HepG2 (cell line): Measurements from ENCODE around the gene TNRC18. TPM values are rescaled to one million over a fixed set of nuclear protein-coding genes. Genes with fewer than 3 reads are reported as not detected.

Experiments
- ATAC-seq: fragments of 200-7000 bp; cut with Tn5 transposase; 3 replicates; pipeline ENCODE4 v1.9.1; 2020; ENCODE audit warnings: mild to moderate bottlenecking, moderate library complexity
- BruUV-seq: library from RNA; stranded (reverse); fragments of 400-500 nt; replicated peaks from 2 replicates; lab custom pipeline; 2021; lab: Mats Ljungman, UMichigan
- CTCF ChIA-PET: fragments of 300-600 bp; formaldehyde crosslinking; extraction: SDS; loops from one replicate; lab custom pipeline; 2021; ENCODE audit warnings: low total read pairs, inconsistent platforms, low intra/inter-chr PET ratio; lab: Yijun Ruan, JAX
- POLR2A ChIA-PET: fragments of 350-600 bp; sonication (Branson Sonifier 250); formaldehyde crosslinking; loops from one replicate; lab custom pipeline; 2020; ENCODE audit warnings: antibody characterized with exemption, inconsistent platforms; lab: Yijun Ruan, JAX
- DNase-seq: peaks from one replicate; pipeline ENCODE4 v3.0.0-alpha.2; 2015; ENCODE audit warnings: low spot score
- FAIRE-seq: peaks from 3 replicates; lab custom pipeline; 2011; peaks lifted over from hg19 to GRCh38; lab: Jason Lieb, UNC
- H2AFZ ChIP-seq: one replicate; pipeline ENCODE4 v1.6.1; 2011; ENCODE audit warnings: low read length, inconsistent platforms
- H3K27ac ChIP-seq: fragments of 300-600 bp; 3 replicates; pipeline ENCODE4 v1.8.0; 2011; ENCODE audit warnings: mixed run types, mild to moderate bottlenecking, mixed read lengths, low read length, inconsistent platforms; ENCODE audit not compliant: insufficient read depth; ENCODE audit errors: extremely low read length
- H3K27me3 ChIP-seq, 2 experiments: fragments of 200-600 bp in 1 of 2; 2 replicates in 1 of 2; 3 replicates in 1 of 2; pipeline versions ENCODE4 v1.6.0 to v1.8.0; 2011; ENCODE audit warnings: low read length in 2 of 2, mild to moderate bottlenecking in 2 of 2, moderate library complexity in 2 of 2, inconsistent platforms in 1 of 2; ENCODE audit not compliant: insufficient read depth in 2 of 2, control insufficient read depth in 1 of 2
- H3K36me3 ChIP-seq, 2 experiments: fragments of 200-600 bp in 1 of 2; replicated peaks in 1 of 2; 2 replicates in 1 of 2; 3 replicates in 1 of 2; pipeline versions ENCODE4 v1.5.1 to v1.8.0; 2011; ENCODE audit warnings: low read length in 2 of 2, inconsistent platforms in 1 of 2; ENCODE audit not compliant: insufficient read depth in 2 of 2, control insufficient read depth in 1 of 2
- H3K4me1 ChIP-seq: 2 replicates; pipeline ENCODE4 v1.5.1; 2012; ENCODE audit warnings: low read length, inconsistent platforms; ENCODE audit not compliant: insufficient read depth
- H3K4me2 ChIP-seq: 2 replicates; pipeline ENCODE4 v1.6.0; 2011; ENCODE audit warnings: low read depth, low read length, inconsistent platforms
- H3K4me3 ChIP-seq, 3 experiments: fragments of 200-600 bp in 1 of 3; sonication (generic), shearing (Covaris generic) in 1 of 3; replicated peaks in 1 of 3; 2 replicates each; pipeline ENCODE4 v1.5.1; 2011 to 2016; ENCODE audit warnings: low read length in 3 of 3, inconsistent platforms in 2 of 3, low read depth in 2 of 3, mild to moderate bottlenecking in 2 of 3, control low read depth in 1 of 3, mixed read lengths in 1 of 3; ENCODE audit not compliant: insufficient read depth in 1 of 3
- H3K79me2 ChIP-seq: one replicate; pipeline ENCODE4 v1.6.1; 2011; ENCODE audit warnings: low read length, inconsistent platforms; ENCODE audit not compliant: insufficient read depth
- H3K9ac ChIP-seq: 2 replicates; pipeline ENCODE4 v1.6.0; 2011; ENCODE audit warnings: mild to moderate bottlenecking, low read depth, low read length, inconsistent platforms; ENCODE audit not compliant: insufficient read depth
- H3K9me3 ChIP-seq: 2 replicates; pipeline ENCODE4 v1.5.1; 2012; ENCODE audit warnings: mild to moderate bottlenecking, low read length
- H4K20me1 ChIP-seq: 2 replicates; pipeline ENCODE4 v1.6.0; 2011; ENCODE audit warnings: inconsistent platforms, mild to moderate bottlenecking, low read length, moderate library complexity; ENCODE audit not compliant: insufficient read depth
- ATF7-NPFF ChIP-seq: sonication (generic); formaldehyde crosslinking; IDR thresholded peaks from 2 replicates; pipeline ENCODE4 v1.8.1; 2023; ENCODE audit warnings: mild to moderate bottlenecking, low read depth, missing genetic modification reagents, moderate library complexity
- DMAP1 ChIP-seq: IDR thresholded peaks from 2 replicates; pipeline ENCODE4 v1.6.1; 2016
- HNRNPH1 ChIP-seq: fragments of 200-400 bp; formaldehyde crosslinking; optimal IDR thresholded peaks from 2 replicates; pipeline ENCODE3; 2017; ENCODE audit warnings: mild to moderate bottlenecking, low read depth, low read length
- KDM1A ChIP-seq: IDR thresholded peaks from 2 replicates; pipeline ENCODE4 v1.6.1; 2016; ENCODE audit warnings: missing compliant biosample characterization
- MLLT10 ChIP-seq: sonication (generic); formaldehyde crosslinking; IDR thresholded peaks from 2 replicates; pipeline ENCODE4 v1.4.0; 2020; ENCODE audit warnings: missing genetic modification reagents
- MTF2 ChIP-seq: sonication (generic); formaldehyde crosslinking; IDR thresholded peaks from 2 replicates; pipeline ENCODE4 v1.5.0; 2020; ENCODE audit warnings: missing genetic modification reagents, borderline replicate concordance
- NFRKB ChIP-seq: fragments of 450-650 bp; IDR thresholded peaks from 2 replicates; pipeline ENCODE4 v1.6.1; 2017
- SMYD3 ChIP-seq: sonication (generic); formaldehyde crosslinking; IDR thresholded peaks from 2 replicates; pipeline ENCODE4 v1.8.1; 2023; ENCODE audit warnings: mild to moderate bottlenecking, missing genetic modification reagents
- ZBTB42 ChIP-seq: sonication (generic); formaldehyde crosslinking; IDR thresholded peaks from 2 replicates; pipeline ENCODE4 v1.5.0; 2020; ENCODE audit warnings: mild to moderate bottlenecking, missing genetic modification reagents
- ZKSCAN1 ChIP-seq: fragments of 150-350 bp; IDR thresholded peaks from 2 replicates; pipeline ENCODE4 v1.6.1; 2014; ENCODE audit warnings: low read length
- ZMYM2 ChIP-seq: sonication (generic); formaldehyde crosslinking; IDR thresholded peaks from 2 replicates; pipeline ENCODE4 v1.8.0; 2022; ENCODE audit warnings: mild to moderate bottlenecking, missing genetic modification reagents
- ZNF562 ChIP-seq: sonication (generic); formaldehyde crosslinking; IDR thresholded peaks from 2 replicates; pipeline ENCODE4 v1.8.0; 2022; ENCODE audit warnings: missing genetic modification reagents, borderline replicate concordance
- ZNF607 ChIP-seq: sonication (generic); formaldehyde crosslinking; IDR thresholded peaks from 2 replicates; pipeline ENCODE4 v1.5.1; 2020; ENCODE audit warnings: missing genetic modification reagents, mild to moderate bottlenecking, borderline replicate concordance
- ZNF7 ChIP-seq: IDR thresholded peaks from 2 replicates; pipeline ENCODE4 v1.6.1; 2016; ENCODE audit warnings: missing biosample characterization, missing genetic modification reagents
- ZNF75D ChIP-seq: sonication (generic); formaldehyde crosslinking; IDR thresholded peaks from 2 replicates; pipeline ENCODE4 v1.8.1; 2023; ENCODE audit warnings: missing genetic modification reagents, mild to moderate bottlenecking, borderline replicate concordance
- WGBS: methylation state at CpG from one replicate; pipeline ENCODE4 v1.1.6; 2017; ENCODE audit warnings: low lambda C conversion rate; 5-methylcytosine and 5-hydroxymethylcytosine counted together
- in situ Hi-C: cut with HindIII; loops from 2 replicates; pipeline ENCODE4 v1.10.0; 2017; ENCODE audit warnings: low pct_unique_long_range_greater_than_20kb; ENCODE audit not compliant: extremely low pct_ligation_motif_present
- intact Hi-C: fragments of 100-400 bp; cut with micrococcal nuclease; formaldehyde crosslinking; loops from one replicate; pipeline ENCODE4 v1.10.0; 2022; ENCODE audit not compliant: unreplicated experiment
- polyA plus RNA-seq, 8 experiments: library from polyadenylated mRNA; depleted of rRNA in 3 of 8; stranded (reverse) in 7 of 8; unstranded in 1 of 8; fragments of >200 nt; fragmentation: Illumina TruSeq in 4 of 8; extraction: Trizol in 4 of 8; gene quantifications; 2 replicates each; pipeline versions ENCODE4 v1.2.1 to v1.2.3, GENCODE V29; 2011 to 2016; ENCODE audit warnings: low read depth in 4 of 8, missing spikeins in 1 of 8, mixed read lengths in 1 of 8; ENCODE audit not compliant: insufficient read depth in 1 of 8
- total RNA-seq, 5 experiments: library from RNA; depleted of rRNA; stranded (reverse); fragments of >200 nt; fragmentation: Illumina TruSeq; extraction: Trizol; gene quantifications; 2 replicates each; pipeline ENCODE4 v1.2.3, GENCODE V29; 2016; ENCODE audit warnings: low read depth in 1 of 5
- TF ChIP-seq, protein P1 (sequence below): sonication (generic); formaldehyde crosslinking; IDR thresholded peaks from 2 replicates; pipeline ENCODE4 v1.5.0; 2020; ENCODE audit warnings: mild to moderate bottlenecking, missing genetic modification reagents
- TF ChIP-seq, protein P2 (sequence below): sonication (generic); formaldehyde crosslinking; IDR thresholded peaks from 2 replicates; pipeline ENCODE4 v1.5.1; 2020; ENCODE audit warnings: missing genetic modification reagents, mild to moderate bottlenecking, borderline replicate concordance
- TF ChIP-seq, protein P3 (sequence below): sonication (generic); formaldehyde crosslinking; IDR thresholded peaks from 2 replicates; pipeline ENCODE4 v1.8.1; 2023; ENCODE audit warnings: mild to moderate bottlenecking, inconsistent platforms, moderate library complexity, missing genetic modification reagents, borderline replicate concordance

TNRC18 gene
- total and polyA plus RNA-seq, 2 of the 13 experiments (the other 11 are each of a cell fraction or from before 2014, with no cell fraction given), result 11.7 to 17.4 TPM

DNA sequence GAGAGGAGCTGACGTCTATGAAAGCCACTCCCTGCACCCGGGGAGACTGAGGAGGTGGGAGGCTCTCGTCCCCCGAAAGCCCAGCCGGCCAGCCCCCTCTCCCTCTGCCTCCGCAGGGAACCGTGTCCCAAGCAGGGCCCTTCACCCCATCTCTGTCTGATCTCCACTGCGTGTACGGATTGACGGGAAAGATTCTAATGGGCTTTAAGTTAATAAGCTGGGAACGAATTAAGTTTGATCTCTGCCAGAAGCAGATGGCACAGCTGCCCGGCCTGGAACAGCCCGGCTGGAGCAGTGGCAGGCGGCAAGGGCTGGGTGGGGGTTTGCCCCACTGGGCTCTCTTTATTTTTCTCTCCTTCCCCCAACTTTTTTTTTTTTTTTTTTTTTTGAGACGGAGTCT, 147.0 kb downstream of the TNRC18 start:
- peaks cover 3 to 10% of the 10 kb centered on the region in 2 experiments; a peak in 4 of 5 replicates for H3K27me3 ChIP-seq
- TF ChIP-seq NFRKB (no peak), DMAP1 (CRISPR knock-in tag) (no peak), ZMYM2 (CRISPR knock-in tag) (no peak), ZNF562 (CRISPR knock-in tag) (no peak), ZKSCAN1 (no peak), ZBTB42 (CRISPR knock-in tag) (no peak), KDM1A (CRISPR knock-in tag) (no peak), ZNF7 (CRISPR knock-in tag) (no peak), ATF7-NPFF (CRISPR knock-in tag) (no peak), SMYD3 (CRISPR knock-in tag) (no peak), ZNF75D (CRISPR knock-in tag) (no peak), ZNF607 (CRISPR knock-in tag) (no peak), MTF2 (no peak), HNRNPH1 (no peak), MLLT10 (no peak)
- TF ChIP-seq, protein P1, sequence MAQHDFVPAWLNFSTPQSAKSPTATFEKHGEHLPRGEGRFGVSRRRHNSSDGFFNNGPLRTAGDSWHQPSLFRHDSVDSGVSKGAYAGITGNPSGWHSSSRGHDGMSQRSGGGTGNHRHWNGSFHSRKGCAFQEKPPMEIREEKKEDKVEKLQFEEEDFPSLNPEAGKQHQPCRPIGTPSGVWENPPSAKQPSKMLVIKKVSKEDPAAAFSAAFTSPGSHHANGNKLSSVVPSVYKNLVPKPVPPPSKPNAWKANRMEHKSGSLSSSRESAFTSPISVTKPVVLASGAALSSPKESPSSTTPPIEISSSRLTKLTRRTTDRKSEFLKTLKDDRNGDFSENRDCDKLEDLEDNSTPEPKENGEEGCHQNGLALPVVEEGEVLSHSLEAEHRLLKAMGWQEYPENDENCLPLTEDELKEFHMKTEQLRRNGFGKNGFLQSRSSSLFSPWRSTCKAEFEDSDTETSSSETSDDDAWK (CRISPR knock-in tag), result no peak
- TF ChIP-seq, protein P2, sequence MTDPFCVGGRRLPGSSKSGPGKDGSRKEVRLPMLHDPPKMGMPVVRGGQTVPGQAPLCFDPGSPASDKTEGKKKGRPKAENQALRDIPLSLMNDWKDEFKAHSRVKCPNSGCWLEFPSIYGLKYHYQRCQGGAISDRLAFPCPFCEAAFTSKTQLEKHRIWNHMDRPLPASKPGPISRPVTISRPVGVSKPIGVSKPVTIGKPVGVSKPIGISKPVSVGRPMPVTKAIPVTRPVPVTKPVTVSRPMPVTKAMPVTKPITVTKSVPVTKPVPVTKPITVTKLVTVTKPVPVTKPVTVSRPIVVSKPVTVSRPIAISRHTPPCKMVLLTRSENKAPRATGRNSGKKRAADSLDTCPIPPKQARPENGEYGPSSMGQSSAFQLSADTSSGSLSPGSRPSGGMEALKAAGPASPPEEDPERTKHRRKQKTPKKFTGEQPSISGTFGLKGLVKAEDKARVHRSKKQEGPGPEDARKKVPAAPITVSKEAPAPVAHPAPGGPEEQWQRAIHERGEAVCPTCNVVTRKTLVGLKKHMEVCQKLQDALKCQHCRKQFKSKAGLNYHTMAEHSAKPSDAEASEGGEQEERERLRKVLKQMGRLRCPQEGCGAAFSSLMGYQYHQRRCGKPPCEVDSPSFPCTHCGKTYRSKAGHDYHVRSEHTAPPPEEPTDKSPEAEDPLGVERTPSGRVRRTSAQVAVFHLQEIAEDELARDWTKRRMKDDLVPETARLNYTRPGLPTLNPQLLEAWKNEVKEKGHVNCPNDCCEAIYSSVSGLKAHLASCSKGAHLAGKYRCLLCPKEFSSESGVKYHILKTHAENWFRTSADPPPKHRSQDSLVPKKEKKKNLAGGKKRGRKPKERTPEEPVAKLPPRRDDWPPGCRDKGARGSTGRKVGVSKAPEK (CRISPR knock-in tag), result no peak
- TF ChIP-seq, protein P3, sequence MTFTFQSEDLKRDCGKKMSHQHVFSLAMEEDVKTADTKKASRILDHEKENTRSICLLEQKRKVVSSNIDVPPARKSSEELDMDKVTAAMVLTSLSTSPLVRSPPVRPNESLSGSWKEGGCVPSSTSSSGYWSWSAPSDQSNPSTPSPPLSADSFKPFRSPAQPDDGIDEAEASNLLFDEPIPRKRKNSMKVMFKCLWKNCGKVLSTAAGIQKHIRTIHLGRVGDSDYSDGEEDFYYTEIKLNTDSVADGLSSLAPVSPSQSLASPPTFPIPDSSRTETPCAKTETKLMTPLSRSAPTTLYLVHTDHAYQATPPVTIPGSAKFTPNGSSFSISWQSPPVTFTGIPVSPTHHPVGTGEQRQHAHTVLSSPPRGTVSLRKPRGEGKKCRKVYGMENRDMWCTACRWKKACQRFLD (CRISPR knock-in tag), result no peak
- CTCF ChIA-PET, result no interaction called here
- H3K36me3 ChIP-seq, result no peaks in the 10 kb centered on the region
- POLR2A ChIA-PET, result no interaction called here
- H4K20me1 ChIP-seq, result no peaks in the 10 kb centered on the region
- in situ Hi-C loops, result no loop called here
- H3K79me2 ChIP-seq, result no peaks in the 10 kb centered on the region
- 56% methylated on average over 11 of the region's 15 CpGs for WGBS
- no peak overlapping the region for H3K27ac ChIP-seq
- H3K9me3 ChIP-seq, result no peaks in the 10 kb centered on the region
- no peak overlapping the region for H2AFZ ChIP-seq
- no peak overlapping the region for H3K9ac ChIP-seq
- H3K4me1 ChIP-seq, result peaks cover 12% of the 10 kb centered on the region
- no peak for ATAC-seq
- no peak overlapping the region for H3K4me3 ChIP-seq
- no peak for FAIRE-seq
- BruUV-seq, result no TSS peak
- no peak for DNase-seq
- intact Hi-C loops, result no loop called here
- no peak overlapping the region for H3K4me2 ChIP-seq
